Transverse colon (tissue), 4 donors: ENCODE data around the gene AGBL4.

Experiments
- CTCF ChIP-seq, 5 experiments: fragments of 200-600 bp in 3 of 5; fragments of 450-650 bp in 2 of 5; sonication (generic) in 3 of 5; IDR thresholded peaks; 1 replicate in 2 of 5; 2 replicates in 3 of 5; pipeline ENCODE4 v1.5.1; 2016 to 2017; ENCODE audit warnings: antibody characterized with exemption in 5 of 5, inconsistent platforms in 3 of 5, mild to moderate bottlenecking in 2 of 5, moderate library complexity in 1 of 5
- POLR2A ChIP-seq: fragments of 450-650 bp; IDR thresholded peaks from one replicate; pipeline ENCODE4 v1.6.1; 2016; ENCODE audit warnings: antibody characterized with exemption, mild to moderate bottlenecking, moderate library complexity
- POLR2AphosphoS5 ChIP-seq, 3 donors: sonication (generic); formaldehyde crosslinking; IDR thresholded peaks; one replicate each; pipeline ENCODE4 v1.6.1; 2016; ENCODE audit warnings: antibody characterized with exemption in 3 of 3

GRCh38 chr1:49864581-49864980 lies 159.2 kb downstream of the AGBL4 start:
- no peak for TF ChIP-seq CTCF (IDR thresholded peaks at IDR 0.05)
- TF ChIP-seq POLR2AphosphoS5 (IDR thresholded peaks at IDR 0.05) = no peak
- no peak for TF ChIP-seq POLR2A
